HG03442 (cell line): ENCODE results near the gene RETN.
"Not testable (repeated sequence)": the region's sequence is repeated elsewhere in the genome, so short reads cannot be mapped to it uniquely, and the experiment has no call there.

Experiments
- ATAC-seq: cut with Tn5 transposase; IDR thresholded peaks from one replicate; pipeline ENCODE4 v1.9.1; 2021; ENCODE audit warnings: mild to moderate bottlenecking, moderate library complexity; ENCODE audit not compliant: unreplicated experiment

Gene RETN

GRCh38 chr19:7637374-7638256, 31.2 kb upstream of the RETN start:
- ATAC-seq: peak; percentile 13

GRCh38 chr19:7638802-7639465, 29.9 kb upstream of the RETN start:
- ATAC-seq: no peak

- no peak for ATAC-seq
Observed at GRCh38 chr19:7639863-7640348, 28.9 kb upstream of the RETN start.

- ATAC-seq: no peak
Observed at GRCh38 chr19:7640803-7641202, 28.0 kb upstream of the RETN start.

GRCh38 chr19:7641290-7642276, 27.3 kb upstream of the RETN start:
- ATAC-seq: no peak

- ATAC-seq: no peak
Observed at GRCh38 chr19:7642295-7643030, 26.4 kb upstream of the RETN start.

GRCh38 chr19:7643031-7643415, 25.8 kb upstream of the RETN start:
- no peak for ATAC-seq

GRCh38 chr19:7643629-7644549, 25.0 kb upstream of the RETN start:
- not testable (repeated sequence) for ATAC-seq

- no peak for ATAC-seq
Observed at GRCh38 chr19:7644550-7644877, 24.3 kb upstream of the RETN start.

GRCh38 chr19:7645163-7645562, 23.7 kb upstream of the RETN start:
- no peak for ATAC-seq

- ATAC-seq: no peak
Observed at GRCh38 chr19:7645656-7646425, 23.0 kb upstream of the RETN start.

GRCh38 chr19:7646426-7646700, 22.5 kb upstream of the RETN start:
- no peak for ATAC-seq

- ATAC-seq: no peak
Observed at GRCh38 chr19:7647156-7647555, 21.7 kb upstream of the RETN start.

- no peak for ATAC-seq
Observed at GRCh38 chr19:7648265-7649014, 20.4 kb upstream of the RETN start.

GRCh38 chr19:7650148-7650547, 18.7 kb upstream of the RETN start:
- no peak for ATAC-seq

- no peak for ATAC-seq
Observed at GRCh38 chr19:7652061-7652641, 16.7 kb upstream of the RETN start.

GRCh38 chr19:7654401-7654800, 14.4 kb upstream of the RETN start:
- ATAC-seq: no peak

GRCh38 chr19:7655581-7655980, 13.3 kb upstream of the RETN start:
- ATAC-seq: no peak
